Activated naive CD8-positive, alpha-beta T cell treated with anti-CD3 and anti-CD28 coated beads for 36 hours (primary cell): ENCODE data around the gene DALRD3. TPM values are rescaled to one million over a fixed set of nuclear protein-coding genes. Genes with fewer than 3 reads are reported as not detected.
A peak's percentile ranks its signal among the peaks of the same experiment; 100 is the strongest.

Source experiments
- DNase-seq: peaks from one replicate; pipeline ENCODE4 v3.0.0; 2021
- H3K27ac Mint-ChIP-seq: one replicate; pipeline ENCODE4 v1.8.0; 2022; ENCODE audit warnings: mild to moderate bottlenecking, moderate library complexity, mixed read lengths
- H3K27me3 Mint-ChIP-seq: one replicate; pipeline ENCODE4 v1.8.0; 2022; ENCODE audit warnings: mild to moderate bottlenecking, mixed read lengths
- H3K36me3 Mint-ChIP-seq: one replicate; pipeline ENCODE4 v1.8.0; 2021; ENCODE audit warnings: mild to moderate bottlenecking, mixed read lengths
- H3K4me1 Mint-ChIP-seq: one replicate; pipeline ENCODE4 v1.8.0; 2021; ENCODE audit warnings: mixed read lengths
- H3K4me3 Mint-ChIP-seq: one replicate; pipeline ENCODE4 v1.8.0; 2022; ENCODE audit warnings: mild to moderate bottlenecking, moderate library complexity, mixed read lengths
- H3K9me3 Mint-ChIP-seq: one replicate; pipeline ENCODE4 v1.8.0; 2022; ENCODE audit warnings: mixed read lengths
- total RNA-seq, 2 experiments: library from RNA; stranded (reverse); gene quantifications; one replicate each; pipeline ENCODE4 v1.2.3, GENCODE V29; 2021

The DALRD3 gene
- total RNA-seq, 2 experiments from 2014 or later, result 22.3 to 24.7 TPM

DNA sequence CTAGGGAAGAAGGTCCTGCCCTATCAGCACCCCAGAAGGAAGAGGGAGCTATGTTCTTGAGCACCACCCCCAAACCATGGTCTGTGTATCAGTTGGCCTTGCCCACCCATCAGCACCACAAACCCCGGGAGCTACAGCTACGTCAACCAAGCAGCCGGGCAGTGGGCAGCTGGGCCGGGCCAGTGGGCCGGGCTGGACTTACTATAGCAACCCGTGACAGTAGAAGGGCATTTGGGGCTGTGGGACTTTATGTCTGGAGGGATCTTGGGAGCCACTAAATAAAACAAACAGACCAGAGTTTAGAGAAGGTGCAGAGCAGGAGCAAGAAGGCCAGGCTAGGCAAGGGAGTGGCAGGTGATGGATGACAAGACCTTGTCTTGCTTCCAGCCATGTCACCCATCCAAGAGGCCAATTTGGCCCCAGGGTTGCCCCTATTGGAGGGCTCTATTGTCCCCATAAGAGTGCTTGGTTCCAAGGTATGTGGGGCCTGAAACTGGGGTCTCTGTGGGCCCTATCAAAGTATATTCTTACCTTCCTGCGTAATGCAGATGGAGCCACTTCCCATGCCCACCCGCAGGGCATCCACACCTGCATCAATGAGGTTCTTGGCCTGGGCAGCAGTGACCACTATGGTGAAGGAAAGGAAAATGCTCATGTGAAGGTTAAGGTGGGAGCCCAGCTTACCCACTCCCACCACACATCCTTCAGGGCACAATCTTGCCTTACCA, 7.6 kb upstream of the DALRD3 start:
- Mint-ChIP-seq H3K9me3 (no peaks in the 10 kb centered on the region), H3K4me1 (peaks cover 61% of the 10 kb centered on the region), H3K27me3 (peaks cover 3% of the 10 kb centered on the region), H3K4me3 (peak overlapping the region; percentile 22), H3K27ac (peak overlapping the region; percentile 57), H3K36me3 (peaks cover 60% of the 10 kb centered on the region)
- no peak for DNase-seq

DNA sequence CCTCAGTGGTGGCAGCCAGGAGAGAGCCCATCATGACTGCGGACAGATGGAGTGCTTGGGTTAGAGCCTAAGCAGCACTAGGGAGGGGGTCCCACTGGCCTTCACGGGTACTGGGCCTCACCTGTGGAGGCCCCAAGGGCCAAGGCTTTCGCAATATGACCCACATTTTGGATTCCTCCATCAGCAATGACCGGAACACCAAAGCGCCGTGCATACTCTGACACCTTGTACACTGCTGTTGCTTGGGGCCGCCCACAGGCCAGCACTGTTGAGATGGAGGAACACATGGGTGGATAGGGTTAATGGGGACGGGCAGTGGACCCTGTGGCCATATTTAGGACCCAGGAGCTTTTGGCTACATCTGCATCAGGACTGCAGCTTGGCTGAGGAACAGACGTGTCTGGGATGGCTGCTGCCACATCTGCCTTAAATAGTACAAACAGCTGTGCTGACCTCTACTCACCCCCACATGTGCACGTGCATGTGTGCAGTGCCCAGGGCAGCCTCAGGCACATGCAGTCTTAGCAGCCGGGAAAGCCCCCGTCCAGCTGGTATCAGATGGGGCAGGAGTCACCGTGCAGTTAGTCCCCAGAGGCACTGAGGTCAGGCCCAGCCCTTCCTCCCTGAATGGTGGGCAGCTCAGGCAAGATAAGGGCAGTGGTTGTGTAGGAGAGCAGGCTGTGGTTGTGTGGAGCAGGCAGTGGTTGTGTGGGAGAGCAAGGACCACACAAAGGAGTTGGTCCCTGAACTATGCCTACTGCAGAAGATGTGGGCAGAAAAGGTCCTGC, 6.8 kb upstream of the DALRD3 start:
- Mint-ChIP-seq H3K4me3 (peak overlapping the region; percentile 16), H3K4me1 (peaks cover 62% of the 10 kb centered on the region), H3K9me3 (no peaks in the 10 kb centered on the region), H3K36me3 (peaks cover 60% of the 10 kb centered on the region), H3K27me3 (peaks cover 3% of the 10 kb centered on the region), H3K27ac (peak overlapping the region; percentile 34)
- no peak for DNase-seq

GRCh38 chr3:49024449-49024848, 6.1 kb upstream of the DALRD3 start:
- Mint-ChIP-seq H3K4me3 (peak overlapping the region; percentile 95), H3K9me3 (no peaks in the 10 kb centered on the region), H3K36me3 (peaks cover 58% of the 10 kb centered on the region), H3K4me1 (peaks cover 66% of the 10 kb centered on the region), H3K27ac (peak overlapping the region; percentile 34), H3K27me3 (peaks cover 3% of the 10 kb centered on the region)
- DNase-seq, result no peak

DNA sequence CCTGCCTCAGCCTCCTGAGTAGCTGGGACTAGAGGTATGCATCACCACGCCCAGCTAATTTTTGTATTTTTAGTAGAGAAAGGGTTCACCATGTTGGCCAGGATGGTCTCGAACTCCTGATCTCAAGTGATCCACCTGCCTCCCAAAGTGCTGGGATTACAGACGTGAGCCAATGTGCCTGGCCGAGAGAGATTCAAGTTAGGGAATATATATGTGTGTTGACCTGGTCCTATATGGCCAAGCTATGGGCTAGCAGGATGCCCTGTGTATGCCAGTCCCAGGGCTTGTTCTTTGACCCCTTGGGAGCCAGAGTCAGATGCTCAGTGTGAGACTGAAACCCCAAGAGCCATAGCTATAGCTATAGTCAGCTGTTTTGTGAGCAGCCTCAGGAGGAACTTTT, 5.4 kb upstream of the DALRD3 start:
- H3K9me3 Mint-ChIP-seq, result no peaks in the 10 kb centered on the region
- H3K4me3 Mint-ChIP-seq, result peak overlapping the region; percentile 95
- H3K27ac Mint-ChIP-seq, result peak overlapping the region; percentile 48
- H3K36me3 Mint-ChIP-seq, result peaks cover 52% of the 10 kb centered on the region
- H3K4me1 Mint-ChIP-seq, result peaks cover 64% of the 10 kb centered on the region
- peaks cover 3% of the 10 kb centered on the region for H3K27me3 Mint-ChIP-seq
- no peak for DNase-seq

GRCh38 chr3:49022688-49023171, 4.3 kb upstream of the DALRD3 start:
- Mint-ChIP-seq H3K9me3 (no peaks in the 10 kb centered on the region), H3K4me3 (peak overlapping the region; percentile 95), H3K36me3 (peaks cover 41% of the 10 kb centered on the region), H3K27me3 (peaks cover 3% of the 10 kb centered on the region), H3K27ac (peak overlapping the region; percentile 97), H3K4me1 (peaks cover 56% of the 10 kb centered on the region)
- DNase-seq, result peak; percentile 28

DNA sequence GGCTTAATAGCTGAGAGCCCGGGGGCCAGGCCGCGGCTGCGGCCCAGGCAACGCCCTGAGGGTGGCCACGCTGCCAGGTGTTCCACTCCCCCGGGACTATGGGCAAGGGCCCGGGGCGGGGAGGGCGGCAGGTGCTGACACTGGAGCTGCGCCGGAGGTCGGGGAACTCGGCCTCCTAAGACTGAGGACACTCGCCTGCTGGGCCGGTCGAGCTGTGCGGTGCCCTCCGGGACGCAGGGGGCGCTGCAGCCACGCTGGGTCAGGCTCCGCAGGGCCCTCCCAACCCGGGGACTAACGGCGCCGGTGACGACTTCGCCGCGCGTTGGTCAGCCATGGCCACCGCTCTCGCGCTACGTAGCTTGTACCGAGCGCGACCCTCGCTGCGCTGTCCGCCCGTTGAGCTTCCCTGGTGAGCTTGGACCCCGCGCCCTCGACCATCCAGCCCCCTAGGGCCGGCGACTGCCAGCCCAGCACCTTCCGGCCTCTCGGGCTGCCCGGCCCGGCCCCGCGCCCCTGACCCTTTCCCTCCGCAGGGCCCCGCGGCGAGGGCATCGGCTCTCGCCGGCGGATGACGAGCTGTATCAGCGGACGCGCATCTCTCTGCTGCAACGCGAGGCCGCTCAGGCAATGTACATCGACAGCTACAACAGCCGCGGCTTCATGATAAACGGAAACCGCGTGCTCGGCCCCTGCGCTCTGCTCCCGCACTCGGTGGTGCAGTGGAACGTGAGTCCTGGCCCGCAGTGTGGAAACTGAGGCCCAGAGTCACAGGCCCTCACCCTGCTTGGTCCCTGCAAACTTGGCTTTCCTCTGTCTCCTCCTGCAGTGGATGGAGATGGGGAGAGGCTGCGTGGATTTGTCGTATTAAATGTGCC, 3.7 kb upstream of the DALRD3 start, which contains the start of gene NDUFAF3:
NDUFAF3 (plus strand) TSS at position 309 of the 875 bp plus-strand sequence; CDS start at position 333, 24 bp downstream.
- peaks cover 35% of the 10 kb centered on the region for H3K36me3 Mint-ChIP-seq
- peak within 1 kb of the TSS; percentile 97 for H3K27ac Mint-ChIP-seq
- H3K4me1 Mint-ChIP-seq, result peaks cover 54% of the 10 kb centered on the region
- no peaks in the 10 kb centered on the region for H3K9me3 Mint-ChIP-seq
- peak within 1 kb of the TSS; percentile 95 for H3K4me3 Mint-ChIP-seq
- DNase-seq, result peak; percentile 95
- H3K27me3 Mint-ChIP-seq, result peaks cover 3% of the 10 kb centered on the region

GRCh38 chr3:49021213-49021812, 2.9 kb upstream of the DALRD3 start:
- Mint-ChIP-seq H3K9me3 (no peaks in the 10 kb centered on the region), H3K4me1 (peaks cover 48% of the 10 kb centered on the region), H3K27me3 (peaks cover 3% of the 10 kb centered on the region), H3K27ac (peak overlapping the region; percentile 97), H3K36me3 (peaks cover 29% of the 10 kb centered on the region), H3K4me3 (peak overlapping the region; percentile 94)
- DNase-seq, result peak; percentile 99

DNA sequence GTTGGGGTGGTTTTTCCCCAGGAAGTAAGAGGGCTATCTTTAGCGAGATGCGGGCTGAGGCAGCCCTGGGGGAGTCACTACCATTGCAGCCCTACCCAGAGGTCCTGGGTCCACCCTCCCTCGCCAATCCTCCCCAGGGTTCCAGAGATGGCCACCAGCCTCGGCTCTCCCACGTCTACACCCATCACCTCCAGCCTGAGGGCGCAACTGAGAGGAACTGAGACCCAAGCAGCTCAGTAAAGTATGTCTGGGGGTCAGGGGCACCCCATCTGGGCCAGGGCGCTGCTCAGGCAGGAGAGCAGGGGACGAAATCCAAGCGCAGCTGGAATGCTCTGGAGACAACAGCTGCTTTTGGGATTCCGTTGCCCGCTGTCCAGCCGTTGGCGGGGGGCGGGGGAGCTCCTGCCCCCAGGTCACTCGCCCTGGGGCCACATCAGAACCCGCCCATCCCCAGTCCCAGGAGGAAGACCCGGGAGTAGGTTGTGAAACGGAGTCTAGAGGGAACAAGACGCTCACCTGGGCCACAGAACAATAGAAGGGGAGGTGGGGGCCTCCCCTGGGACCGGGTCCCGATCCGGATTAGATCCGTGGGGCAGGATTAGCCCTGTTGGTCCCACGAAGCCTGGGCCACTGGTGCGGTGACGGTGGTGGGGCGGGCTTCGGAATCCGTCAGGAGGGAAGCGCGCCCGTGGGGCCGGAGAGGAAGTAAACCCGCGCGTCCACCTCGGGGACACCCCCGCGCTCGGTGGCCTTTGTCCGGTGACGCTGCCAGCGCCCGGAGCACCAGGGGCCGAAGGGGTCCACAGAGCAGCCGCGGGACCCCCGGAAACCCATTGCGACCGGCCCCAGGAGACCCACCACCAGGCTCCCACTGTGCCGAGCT, 2.2 kb upstream of the DALRD3 start:
- Mint-ChIP-seq H3K9me3 (no peaks in the 10 kb centered on the region), H3K27me3 (peaks cover 3% of the 10 kb centered on the region), H3K36me3 (peaks cover 26% of the 10 kb centered on the region), H3K4me1 (peaks cover 42% of the 10 kb centered on the region), H3K27ac (peak overlapping the region; percentile 97), H3K4me3 (peak overlapping the region; percentile 94)
- DNase-seq, result peak; percentile 34

DNA sequence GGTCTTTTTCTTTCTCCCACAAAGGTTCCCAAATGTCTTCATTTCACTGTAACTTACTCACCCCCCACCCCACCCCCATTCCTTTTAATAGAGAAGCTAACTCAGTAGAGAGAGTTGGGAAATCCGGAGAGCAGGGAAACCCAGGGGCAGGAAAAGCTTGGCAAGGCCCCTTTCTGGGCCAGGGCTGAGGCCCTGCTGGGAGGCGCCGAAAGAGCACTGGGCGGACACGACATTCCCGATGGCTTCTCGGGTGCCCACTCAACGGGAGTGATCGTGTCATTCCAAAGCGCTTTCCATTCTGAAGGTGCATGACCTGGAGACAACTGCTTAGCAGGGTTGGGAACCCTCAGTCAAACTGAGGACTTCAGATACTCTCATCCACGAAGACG, 1.6 kb upstream of the DALRD3 start:
- no peaks in the 10 kb centered on the region for H3K9me3 Mint-ChIP-seq
- H3K4me1 Mint-ChIP-seq, result peaks cover 35% of the 10 kb centered on the region
- H3K4me3 Mint-ChIP-seq, result peak overlapping the region; percentile 94
- H3K36me3 Mint-ChIP-seq, result peaks cover 29% of the 10 kb centered on the region
- DNase-seq, result no peak
- peaks cover 3% of the 10 kb centered on the region for H3K27me3 Mint-ChIP-seq
- peak overlapping the region; percentile 97 for H3K27ac Mint-ChIP-seq

GRCh38 chr3:49018707-49019006, 277 bp upstream of the DALRD3 start:
- Mint-ChIP-seq H3K36me3 (peaks cover 23% of the 10 kb centered on the region), H3K27me3 (peaks cover 3% of the 10 kb centered on the region), H3K27ac (peak overlapping the region; percentile 78), H3K4me1 (peaks cover 25% of the 10 kb centered on the region), H3K4me3 (peak overlapping the region; percentile 94), H3K9me3 (no peaks in the 10 kb centered on the region)
- DNase-seq, result no peak

DNA sequence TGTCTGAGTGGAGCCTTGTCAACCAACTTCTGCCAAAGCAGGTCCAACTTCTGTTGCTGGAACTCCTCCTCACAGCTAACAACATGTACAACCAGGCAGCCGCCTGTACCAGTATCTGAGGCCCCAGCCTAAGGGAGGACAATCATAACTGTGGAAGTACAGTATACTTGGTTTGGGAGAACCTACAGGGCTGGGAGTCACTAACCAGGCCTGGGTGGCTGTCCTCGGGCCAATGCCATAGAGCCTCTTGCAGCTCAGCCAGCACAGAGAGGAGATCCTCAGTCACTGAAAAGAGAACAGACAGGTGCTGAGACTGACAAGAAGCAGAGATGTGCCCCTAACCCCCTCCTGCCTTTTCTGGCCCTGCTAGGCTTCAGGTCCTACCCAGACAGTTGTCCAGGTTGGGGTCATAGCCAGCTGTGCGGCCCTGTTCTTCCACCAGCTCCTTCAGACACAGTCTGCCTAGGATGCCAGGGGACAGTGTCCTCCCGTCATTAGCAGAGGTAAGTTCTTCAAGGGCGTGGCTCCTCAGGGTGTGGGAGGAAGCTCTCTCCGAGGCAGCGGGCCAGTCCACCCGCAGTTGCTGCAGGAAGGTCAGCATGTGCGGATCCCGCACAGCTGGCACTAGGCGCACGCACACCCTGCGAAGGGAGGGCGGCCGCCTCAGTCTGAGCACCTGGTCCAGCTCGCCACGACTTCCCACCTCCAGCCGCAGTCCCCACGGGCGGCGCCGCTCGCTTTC, 980 bp downstream of the DALRD3 start:
- Mint-ChIP-seq H3K9me3 (no peaks in the 10 kb centered on the region), H3K27me3 (peaks cover 3% of the 10 kb centered on the region), H3K27ac (peak overlapping the region; percentile 51), H3K4me1 (peaks cover 17% of the 10 kb centered on the region), H3K36me3 (peaks cover 10% of the 10 kb centered on the region), H3K4me3 (peak overlapping the region; percentile 94)
- no peak for DNase-seq

GRCh38 chr3:49016414-49017228, 1.8 kb downstream of the DALRD3 start:
- Mint-ChIP-seq H3K27me3 (peaks cover 3% of the 10 kb centered on the region), H3K27ac (no peak overlapping the region), H3K4me1 (peaks cover 24% of the 10 kb centered on the region), H3K9me3 (no peaks in the 10 kb centered on the region), H3K4me3 (no peak overlapping the region), H3K36me3 (peaks cover 8% of the 10 kb centered on the region)
- DNase-seq, result no peak
